SH-SY5Y (cell line): Measurements from ENCODE around the gene NUDT8.

Experiments
- GATA2 ChIP-seq: IDR thresholded peaks from 2 replicates; pipeline ENCODE4 v1.6.1; 2011; ENCODE audit warnings: mild to moderate bottlenecking, low read depth, low read length
- GATA3 ChIP-seq: IDR thresholded peaks from 2 replicates; pipeline ENCODE4 v1.6.1; 2011; ENCODE audit warnings: low read depth, mild to moderate bottlenecking, low read length, moderate library complexity

GRCh38 chr11:67613313-67613959 lies 16.3 kb downstream of the NUDT8 start:
- TF ChIP-seq GATA3 (no peak), GATA2 (no peak)
